NCI-H748 (cell line): ENCODE results near the gene RIPK4.

Experiments
- DNase-seq: peaks from one replicate; lab custom pipeline; 2025; ENCODE audit not compliant: unreplicated experiment; lab: John Stamatoyannopoulos, UW

Gene RIPK4

DNA sequence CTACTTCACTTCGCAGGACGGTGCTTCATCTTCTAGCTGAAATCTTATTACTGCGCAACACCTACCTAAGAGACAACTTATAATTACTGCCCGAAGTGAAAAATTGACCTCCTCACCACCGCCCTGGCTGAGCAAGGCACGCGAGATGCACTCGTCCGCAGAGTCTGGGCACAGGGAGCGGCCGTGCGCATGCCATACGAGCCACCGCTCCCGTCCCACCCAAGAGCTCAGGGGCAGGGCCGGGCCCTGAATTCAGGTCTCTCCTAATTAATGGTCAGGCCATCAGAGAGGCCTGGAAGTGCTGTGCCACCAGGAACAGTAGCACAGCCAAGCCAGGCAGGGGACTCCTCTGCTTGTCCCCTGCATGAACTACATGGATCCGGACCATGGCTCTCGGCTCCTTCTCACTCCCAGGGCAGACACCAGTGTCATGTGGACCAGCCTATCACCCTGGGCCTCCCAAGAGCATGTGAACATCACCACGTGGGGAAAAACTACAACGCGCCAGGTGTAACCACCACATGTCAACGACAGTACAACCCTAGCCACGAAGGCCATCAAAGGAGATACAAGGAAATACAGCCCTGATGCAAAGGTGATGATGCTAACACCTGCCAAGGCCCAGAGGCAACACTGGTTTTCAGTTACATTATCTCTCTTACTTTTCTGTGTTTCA is 11.5 kb downstream of the RIPK4 start:
- DNase-seq, result no peak

DNA sequence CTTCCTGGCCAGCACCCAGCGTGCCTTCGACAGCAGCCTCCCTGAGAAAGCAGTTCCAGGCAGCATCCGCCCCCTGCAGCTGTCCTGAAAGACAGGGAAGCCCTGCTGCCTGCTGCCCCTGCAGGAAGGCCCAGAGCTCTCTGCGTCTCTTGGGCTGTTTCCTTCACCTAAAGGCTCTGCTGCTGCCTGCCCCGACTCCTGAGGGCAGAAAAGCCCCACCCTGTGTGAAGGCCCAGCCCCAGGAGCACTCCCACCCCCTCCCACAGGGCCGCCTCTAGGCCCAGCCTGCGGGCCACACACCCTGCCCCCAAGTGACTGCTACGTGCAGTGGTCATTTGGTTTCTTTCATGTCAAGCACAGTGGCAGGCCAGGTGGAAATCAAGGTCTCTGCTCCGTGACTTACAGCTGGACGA is 12.4 kb downstream of the RIPK4 start:
- DNase-seq, result no peak

DNA sequence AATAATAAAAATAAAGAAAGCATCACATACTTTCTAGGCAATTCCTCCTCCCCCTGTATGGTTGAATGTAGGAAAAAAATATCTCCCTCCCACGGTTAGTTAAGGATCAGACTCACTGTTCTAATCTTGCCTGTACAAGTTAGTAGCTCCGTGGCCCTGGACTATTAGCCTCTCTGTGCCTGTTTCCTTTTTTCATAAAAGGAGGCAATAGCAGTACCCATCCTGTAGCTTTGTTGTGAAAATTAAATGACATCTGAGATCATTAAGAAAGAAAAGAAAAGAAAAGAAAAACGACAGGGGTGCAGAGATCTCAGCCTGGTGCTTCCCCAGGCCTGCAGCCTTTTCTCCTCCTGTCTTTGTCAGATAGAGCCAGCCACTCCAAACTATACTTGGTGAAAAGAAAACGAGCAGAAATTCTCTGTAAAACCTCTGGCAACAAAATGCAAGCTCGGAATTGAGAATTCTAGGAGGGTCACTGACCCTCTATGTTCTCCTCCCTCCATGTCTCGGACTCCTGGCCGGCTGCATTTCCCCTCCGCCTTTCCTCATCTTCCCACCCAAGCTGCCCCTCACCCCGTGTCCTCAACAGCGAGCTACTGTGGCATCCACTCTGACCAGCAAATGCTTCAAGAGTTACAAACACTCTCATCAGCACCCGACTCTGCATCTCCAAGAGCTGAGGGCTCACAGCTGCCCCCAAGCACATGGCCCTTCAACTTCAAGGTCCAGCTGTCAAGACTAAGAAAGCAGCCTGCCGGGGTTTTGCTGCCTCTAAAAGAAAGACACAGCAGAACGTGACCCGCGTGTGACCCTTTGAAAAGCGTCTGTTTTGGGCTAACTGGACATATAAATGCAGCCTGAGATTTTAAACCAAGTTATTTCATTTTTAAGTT is 13.6 kb downstream of the RIPK4 start:
- DNase-seq, result no peak

DNA sequence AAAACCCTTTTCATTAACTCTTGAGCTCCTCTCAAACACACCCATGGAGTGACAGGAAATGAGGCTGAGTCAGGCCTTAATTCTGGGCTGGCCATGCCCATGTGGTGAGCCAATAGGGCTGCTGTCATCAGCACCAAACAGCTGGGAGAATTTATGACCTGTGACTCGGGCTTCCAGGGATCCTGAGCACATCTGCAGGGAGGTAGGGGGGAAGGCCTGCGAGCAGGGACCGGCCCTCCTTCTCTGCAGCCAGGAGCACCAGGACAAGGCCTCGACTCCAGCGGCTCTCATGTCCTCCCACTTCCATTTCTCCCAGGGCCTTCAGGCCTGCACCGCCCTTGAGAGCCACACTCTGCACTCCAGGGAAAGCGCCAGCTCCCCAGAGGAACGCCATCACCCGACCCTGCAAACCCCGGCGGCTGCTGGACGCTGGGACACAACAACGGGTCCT is 14.6 kb downstream of the RIPK4 start:
- DNase-seq, result no peak

DNA sequence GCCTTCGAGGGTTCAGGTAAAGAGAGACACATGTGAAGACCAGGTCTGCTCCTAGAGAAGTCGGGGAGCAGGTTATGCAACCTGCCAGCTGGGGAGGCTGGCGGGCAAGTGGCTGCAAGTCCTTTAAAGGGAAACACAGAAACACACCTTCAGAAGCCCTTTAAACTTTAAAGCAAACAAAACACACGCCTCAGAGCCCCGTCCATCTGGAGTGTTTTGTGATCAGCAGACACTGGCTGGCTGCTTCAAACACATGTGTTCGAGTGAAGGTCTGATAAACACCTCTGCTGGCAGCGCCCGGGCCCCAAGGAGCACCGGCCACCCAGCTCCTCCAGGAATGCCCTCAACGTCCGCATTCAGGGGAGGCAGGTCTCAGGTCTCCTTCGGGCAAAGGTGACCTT is 15.2 kb downstream of the RIPK4 start:
- peak; percentile 4 for DNase-seq

DNA sequence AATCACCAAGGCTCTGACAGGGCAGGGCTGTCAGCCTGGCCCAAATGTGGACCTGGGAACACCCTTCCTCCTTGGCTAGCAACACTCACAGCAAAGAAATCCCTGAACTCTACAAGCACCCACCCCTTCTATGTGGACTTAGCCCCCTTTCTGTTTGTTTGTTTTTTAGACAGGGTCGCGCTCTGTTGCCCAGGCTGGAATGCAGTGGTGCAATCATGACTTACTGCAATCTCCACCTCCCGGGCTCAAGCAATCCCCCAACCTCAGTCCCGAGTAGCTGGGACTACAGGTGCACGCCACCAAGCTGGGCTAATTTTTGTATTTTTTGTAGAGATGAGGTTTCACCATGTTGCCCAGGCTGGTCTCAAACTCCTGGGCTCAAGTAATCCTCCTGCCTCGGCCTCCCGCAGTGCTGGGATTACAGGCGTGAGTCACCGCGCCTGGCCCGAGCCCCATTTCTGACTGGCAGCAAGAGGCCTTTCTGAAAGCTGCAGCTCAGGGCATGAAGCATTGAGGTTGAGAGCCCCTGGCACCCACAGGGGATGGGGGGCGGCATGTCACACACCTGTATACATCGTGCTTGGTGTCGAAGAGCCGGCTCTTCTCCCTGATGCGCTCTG is 16.2 kb downstream of the RIPK4 start:
- no peak for DNase-seq

DNA sequence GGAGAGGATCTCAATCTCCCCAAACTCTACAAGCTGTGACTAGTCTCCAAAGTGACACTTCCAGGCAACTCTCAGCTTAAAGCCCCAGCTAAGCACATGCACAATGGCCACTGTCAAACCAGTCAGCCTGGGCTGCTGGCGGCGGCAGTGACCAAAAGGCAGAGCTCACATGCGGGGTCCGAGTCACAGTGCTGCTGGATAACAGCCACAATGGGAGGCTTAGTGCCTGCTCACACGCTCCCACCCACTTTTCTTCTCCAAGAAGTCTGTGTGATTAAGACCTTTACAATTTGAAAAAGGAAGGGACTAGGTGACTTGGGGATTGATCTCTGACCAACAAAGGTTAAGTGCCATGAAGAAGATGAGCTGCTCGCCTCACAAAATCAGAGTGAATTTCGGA is 16.8 kb downstream of the RIPK4 start:
- no peak for DNase-seq

DNA sequence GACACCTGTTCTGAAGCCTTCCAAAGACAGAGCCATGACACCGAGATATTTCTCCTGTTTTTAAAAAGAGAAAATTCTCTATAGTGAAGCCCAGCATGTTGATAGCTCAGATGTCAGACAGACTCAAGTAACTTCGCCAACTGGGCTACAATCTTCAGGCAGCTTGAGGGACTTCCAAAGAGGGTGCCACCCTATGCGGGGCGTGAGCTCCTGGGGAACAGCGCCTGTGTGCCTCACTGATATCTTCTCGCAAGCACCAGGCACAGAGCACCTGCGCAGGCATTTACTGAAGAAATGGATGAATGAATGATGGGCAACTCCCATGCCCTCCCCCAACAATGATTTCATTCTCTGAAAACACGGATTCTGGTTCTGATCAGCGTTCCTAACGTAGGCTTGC is 17.6 kb downstream of the RIPK4 start:
- no peak for DNase-seq

DNA sequence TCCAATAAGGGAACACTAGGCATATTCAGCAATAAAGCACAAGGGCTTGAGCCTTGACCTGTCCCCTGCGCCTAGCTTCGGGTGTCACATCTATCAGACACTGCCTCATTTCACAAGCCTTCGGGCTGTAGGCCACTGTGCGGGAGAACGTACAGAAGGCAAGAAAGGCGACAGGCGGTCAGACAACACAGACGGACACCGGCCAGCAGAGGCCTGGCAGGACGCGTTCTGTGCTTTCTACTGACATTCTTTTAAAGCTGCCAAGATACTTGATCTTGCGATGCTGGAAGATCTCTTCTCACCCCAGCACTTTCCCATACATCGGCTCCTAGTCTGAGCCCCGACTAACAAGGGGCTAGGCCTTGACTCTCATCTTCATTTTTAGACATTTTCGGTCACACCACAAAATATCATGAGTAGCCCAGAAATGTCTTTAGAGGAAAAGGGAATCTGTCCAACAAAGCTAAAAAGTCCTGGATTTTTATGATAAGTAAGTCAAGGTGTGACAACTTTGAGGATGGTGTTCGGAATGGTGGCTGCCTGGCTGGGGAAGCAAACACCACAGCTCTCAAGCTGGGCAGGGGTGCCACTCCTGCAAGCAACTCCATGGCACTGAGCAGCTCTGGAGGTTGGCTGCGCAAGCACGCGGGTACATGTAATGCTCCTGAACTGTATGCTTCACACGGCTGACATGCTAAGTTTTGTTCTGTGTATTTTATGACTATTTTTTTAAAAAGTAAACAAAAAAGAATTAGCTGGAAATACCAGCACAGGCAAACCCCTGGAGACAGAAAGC is 18.7 kb downstream of the RIPK4 start:
- no peak for DNase-seq

DNA sequence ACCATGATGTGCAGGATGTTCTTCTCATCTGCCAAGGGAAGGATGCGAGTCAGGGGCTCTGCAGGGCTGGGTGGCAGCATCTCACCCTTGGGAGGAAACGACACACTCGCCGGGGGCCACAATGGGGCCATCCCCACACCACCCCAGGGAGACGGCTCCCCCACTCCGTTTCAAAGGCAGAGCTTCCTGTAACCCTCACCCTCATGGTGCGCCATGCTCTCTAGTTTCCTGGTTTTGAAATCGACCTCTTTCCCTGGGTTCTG is 20.2 kb downstream of the RIPK4 start:
- no peak for DNase-seq

DNA sequence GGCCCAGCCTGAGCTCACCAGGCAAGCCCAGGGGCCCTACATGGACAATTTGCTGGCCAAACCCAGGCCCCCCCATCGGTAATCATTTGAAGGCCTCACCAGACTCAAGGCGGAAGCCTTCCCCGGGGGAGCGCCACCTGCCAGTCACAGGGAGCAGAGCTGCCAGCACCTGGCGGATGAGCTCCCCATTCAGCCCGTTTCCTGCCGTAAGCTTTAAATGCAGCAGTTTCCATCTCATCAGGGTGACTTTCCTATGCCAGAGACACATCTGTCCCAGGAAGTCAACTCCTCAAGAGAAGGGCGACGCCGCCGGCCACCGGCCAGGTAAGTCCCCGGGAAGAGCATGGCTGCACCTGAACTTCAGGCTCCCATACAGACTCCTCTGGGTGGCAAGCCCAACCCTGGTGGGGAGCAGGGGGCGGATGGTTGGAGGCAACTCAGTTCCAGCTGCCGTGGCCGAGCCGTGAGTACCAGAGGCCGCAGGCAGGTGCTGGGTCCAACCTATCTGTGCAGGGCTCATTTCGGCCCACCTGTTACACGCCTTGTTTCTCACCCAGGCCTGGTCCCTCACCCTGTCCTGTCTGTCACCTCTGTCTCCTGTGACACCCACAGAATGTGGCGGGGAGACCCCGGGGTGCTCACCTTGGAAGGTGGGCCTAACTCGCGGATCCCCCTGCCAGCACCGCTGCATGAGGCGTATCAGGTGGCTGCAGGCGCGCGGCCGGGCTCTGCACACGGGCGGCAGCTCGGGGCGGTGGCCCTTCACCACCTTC is 20.7 kb downstream of the RIPK4 start:
- DNase-seq, result no peak

DNA sequence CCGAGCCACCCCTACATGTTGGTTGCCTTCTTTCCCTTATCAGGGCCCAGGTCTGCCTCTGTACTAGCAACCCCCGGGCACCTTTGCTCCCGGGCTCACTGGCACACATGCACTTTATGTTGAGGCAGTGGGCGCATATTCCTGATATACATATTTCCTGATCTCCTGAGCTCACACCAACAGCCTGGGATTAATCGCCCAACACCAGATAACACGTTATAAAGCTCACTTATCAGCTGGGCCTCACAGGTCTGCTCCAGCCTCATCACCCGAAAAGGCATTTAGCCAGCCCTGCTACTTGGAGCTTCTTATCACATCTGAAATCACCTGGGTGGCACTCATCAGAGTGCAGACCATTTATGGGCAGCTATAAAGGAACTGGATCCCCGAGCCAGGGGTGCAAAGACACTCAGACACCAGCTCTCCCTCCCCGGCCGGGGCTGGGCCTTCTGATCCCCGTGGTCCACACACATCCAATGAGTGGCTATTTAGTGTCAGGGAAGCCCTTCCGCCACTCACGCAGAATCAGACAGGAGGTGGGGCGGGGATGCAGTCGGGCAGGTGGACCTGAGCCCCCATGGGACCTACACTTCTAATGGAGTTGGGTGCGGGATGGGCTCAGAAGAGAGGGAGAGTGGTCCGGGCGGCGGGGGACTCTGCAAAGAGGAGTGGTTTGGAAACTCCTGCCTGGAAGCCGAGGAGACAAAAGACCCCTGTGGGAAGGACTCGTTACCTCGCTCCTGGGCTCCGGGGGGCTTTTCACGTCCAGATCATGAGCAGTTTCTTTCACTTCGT is 21.6 kb downstream of the RIPK4 start:
- DNase-seq, result no peak

DNA sequence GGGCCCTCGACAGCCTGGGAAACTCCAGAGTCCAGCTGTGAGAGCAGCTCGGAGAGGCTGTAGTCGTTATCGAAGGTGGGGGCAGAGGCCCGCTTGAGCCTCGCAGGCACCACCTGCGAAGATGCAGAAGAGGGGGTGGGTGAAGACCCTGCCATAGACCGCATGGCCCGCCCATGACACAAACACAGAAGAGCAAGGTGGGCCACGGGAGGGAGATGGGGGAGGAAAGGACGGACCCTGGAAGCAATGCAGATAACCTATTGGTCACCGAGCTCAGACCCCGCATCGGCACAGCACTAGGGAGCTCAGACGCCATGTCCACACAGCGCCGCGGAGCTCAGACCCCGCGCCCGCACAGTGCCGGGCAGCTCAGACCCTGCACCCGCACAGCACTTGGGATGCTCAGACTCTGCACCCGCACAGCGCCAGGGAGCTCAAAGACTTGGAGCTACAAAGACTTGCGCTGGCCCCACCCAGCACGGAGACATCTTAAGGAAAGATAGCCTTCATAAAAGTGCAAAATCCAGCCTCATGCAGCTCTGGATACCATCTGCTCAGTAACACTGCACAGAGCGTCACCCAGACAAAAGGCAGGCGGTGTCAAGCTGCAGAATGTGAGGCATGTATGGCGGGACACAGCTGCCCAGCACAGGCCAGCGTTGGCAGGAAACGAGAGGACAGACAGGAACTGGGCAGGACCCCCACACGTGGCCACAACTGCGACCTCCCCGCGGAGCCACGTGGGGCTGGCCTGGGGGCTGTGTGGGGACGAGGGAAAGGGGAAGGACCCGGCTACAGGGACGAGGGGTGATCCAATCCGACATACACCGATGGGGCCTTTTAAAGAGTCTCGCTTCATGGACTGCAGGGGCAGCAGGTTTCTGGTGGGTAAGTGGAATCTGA is 22.6 kb downstream of the RIPK4 start:
- no peak for DNase-seq

DNA sequence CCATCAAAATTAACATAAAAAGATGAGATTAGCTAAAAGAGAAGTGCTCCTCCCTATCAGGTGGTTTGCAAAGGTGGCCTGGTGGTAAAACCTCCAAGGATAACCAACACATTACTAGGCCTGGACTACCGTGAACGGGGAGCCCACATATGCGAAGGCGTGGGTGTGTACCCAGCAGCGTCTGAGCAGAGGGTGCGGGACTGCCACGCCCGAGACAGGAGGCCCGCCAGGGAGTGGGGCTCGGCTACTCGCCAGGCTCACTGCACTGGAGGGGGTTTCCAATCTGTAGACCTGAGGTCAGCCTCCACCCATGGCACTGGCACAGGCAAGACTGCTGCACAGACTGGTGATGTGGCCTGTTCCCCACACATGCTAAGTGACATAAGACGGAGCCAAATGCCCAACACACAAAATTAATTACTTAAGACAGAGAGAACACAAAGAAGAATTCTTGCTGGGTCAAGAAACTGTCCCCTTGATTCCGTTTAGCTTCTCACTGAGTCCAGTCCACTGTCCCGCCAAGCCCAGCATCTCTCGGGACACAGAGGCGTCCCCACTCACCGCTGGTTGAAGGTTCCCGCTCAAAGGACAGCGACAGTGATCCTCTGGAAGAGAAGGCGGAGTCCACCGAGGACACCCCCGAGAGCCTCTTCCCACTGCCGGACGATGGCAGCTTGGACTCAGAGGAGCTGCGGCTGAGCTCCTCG is 23.4 kb downstream of the RIPK4 start:
- DNase-seq, result no peak

DNA sequence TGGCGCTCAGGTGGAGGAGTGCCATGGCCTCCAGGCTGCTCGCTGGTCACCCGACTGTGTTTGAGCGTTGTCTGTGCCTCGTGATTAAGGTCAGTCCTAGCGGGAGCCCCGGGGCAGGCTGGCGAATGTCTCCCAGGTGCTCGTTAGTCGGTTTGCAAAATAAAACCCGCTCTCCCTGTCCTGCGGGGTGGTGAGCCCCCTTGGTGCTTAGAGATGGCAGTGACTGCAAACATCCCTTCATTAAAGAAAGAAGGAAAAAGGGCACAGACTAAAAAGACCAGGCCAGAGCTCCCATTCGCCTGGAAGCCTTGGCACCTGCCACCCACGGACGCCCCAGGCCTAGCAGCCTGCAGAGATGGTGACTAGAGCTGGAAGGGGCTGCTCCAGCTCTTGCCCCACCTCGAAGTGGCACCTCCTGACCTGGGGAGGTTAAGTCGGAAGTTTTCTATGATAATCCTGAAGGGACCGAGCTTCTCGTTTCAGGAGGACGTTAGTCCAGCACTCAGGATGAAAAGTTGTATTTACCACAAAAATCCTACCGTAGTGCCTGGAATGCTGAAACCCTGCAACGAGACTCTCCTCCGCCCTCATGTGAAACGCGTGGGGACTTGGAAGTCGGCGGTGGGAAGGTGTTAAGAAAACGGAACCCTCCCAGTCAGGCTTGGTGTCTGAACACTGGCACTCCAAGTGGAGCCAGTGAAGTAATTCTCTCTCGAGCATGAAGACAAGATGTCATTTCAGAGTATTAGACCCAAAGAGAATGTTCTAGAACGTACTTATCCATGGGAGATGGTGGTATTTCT is 24.6 kb downstream of the RIPK4 start:
- DNase-seq, result no peak

DNA sequence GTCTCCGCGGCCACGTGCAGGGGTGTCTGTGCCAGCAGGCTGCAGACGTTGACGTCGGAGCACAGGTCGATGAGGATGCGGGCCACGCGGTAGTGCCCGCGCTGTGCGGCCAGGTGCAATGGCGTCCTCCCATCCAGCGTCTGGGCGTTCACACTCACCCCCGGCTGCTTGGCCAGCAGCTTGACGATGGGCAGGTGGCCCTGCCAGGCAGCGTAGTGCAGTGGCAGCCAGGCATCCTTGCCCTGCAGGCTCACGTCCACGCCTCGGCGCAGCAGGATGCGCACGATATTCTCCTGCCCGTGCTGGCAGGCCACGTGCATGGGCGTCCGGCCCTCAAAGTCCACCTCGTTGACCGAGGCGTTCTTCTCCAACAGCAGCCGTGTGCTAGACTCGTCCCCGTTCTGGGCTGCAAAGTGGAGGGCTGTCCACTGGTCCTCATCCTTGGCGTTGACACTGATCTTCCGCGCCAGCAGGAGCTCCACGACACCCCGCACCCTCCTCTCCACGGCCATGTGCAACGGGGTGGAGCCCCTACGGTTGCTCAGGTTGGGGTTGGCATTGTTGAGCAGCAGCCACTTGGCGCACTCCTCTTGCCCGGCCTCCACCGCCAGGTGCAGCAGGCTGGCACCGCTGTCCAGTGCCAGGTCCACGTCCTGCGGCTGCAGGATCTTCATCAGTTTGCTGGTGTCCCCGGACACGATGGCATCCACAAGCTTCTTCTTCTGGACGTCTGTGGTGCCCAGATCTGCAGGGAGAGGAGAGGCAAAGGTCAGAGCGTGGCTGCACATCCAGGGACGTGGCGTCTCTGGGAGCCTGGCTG is 25.4 kb downstream of the RIPK4 start:
- no peak for DNase-seq
